ENCODE data around the gene HOXA6. TPM values are rescaled to one million over a fixed set of nuclear protein-coding genes. Genes with fewer than 3 reads are reported as not detected.

Gene HOXA6
- total RNA-seq, 1 donor from 2014 or later: not detected

DNA sequence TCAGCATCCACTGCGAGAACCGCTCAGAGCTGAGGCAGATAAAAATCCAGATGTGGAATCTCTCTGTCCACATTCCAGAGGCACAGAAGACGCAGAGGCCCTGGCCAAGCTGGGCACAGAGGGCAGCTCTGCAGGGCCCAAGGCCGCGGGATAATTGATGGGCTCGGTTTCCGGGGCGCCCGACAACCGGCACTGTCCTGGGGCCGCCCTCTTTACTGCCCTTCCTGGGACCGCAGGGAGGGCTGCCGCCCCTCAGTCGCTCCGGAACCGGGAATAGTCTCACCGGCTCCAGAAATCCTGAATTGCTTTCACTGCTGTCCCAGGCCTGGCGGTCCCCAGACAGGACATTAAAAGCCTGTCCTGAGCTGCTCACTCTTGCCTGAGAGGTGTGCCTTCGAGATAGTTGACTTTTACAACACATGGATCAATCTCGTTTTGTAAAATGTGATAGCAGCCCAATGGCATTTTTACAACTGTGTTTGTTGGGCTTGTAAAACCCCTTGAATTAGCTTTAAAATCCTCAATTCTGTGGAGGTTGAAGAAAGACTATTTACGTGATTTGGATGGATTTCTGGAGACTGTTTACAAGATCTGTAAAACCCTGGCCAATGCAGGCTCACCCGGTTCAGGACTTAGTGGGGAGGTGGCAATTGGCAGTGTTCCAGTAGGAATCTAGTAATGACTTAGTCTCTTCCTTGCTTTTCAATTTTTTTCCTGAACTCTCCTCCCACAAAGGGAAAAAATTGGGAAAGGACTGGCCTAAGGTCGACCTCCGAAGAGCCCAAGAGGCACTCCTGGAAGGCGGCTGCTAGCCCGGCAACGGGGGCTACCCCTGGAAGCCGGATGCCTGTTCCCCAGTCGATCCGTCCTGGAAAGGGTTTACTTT is 1.4 kb upstream of the HOXA6 start:
- no peaks in the 10 kb centered on the region for H3K36me3 Mint-ChIP-seq (ENCODE audit: low read depth)
- DNase-seq (no peak), ATAC-seq (ENCODE audit: low read depth) (no peak)
- no peaks in the 10 kb centered on the region for H3K9me3 Mint-ChIP-seq
- POLR2A ChIA-PET: no interaction called here
- CTCF ChIA-PET: interaction anchor here (1.0 to 4.5 kb wide), 7 partner anchors 10 to 779 kb away, joined by 4 to 32 read pairs (median 6); no protein-coding TSS in a partner anchor
- H3K27me3 Mint-ChIP-seq: peaks cover 65% of the 10 kb centered on the region
- H3K4me3 Mint-ChIP-seq: no peak overlapping the region
- no peak for TF ChIP-seq CTCF (IDR thresholded peaks at IDR 0.05)
- intact Hi-C loops (cut with micrococcal nuclease): no loop called here
- peaks cover 35% of the 10 kb centered on the region for H3K4me1 Mint-ChIP-seq
- no peak overlapping the region for H3K27ac Mint-ChIP-seq

DNA sequence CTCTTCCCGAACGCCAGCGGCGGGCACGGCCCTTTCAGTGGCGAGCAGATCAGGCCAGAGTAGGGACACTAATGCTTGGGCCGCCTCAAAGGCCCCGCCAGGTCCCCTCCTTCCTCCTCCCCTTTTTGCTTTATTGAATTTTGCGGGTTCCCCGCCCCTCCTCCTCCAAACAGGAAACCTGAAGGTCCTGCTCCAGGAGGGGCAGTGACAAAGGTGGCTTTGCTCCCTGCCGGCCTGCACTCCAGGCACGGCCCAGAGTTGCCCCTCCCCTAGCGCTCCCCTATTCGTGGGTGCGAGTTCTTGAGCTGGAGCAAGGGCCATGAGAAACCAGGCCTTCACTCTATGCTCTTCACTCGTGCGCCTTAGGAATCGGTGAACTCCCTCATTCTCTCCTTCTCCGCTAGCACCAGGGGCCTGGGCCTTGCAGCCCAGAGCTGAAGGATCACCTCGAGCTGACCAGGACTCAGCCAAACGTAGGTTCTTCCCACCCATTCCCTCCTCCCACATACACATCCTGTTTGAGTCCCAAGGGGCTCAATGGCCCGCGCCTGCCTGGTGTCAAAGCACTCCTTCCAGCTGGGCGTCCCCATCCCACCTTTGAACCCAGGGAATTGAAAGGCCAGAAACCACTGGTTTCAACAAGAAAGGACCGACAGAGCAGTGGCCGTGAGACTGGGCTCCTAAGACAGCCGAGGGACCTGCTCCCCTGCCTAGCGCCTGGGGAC is 619 bp upstream of the HOXA6 start:
- intact Hi-C loops (cut with micrococcal nuclease): no loop called here
- ChIA-PET CTCF (interaction anchor here (4.5 kb wide), 1 partner anchor 293 kb away, joined by 32 read pairs; no protein-coding TSS in a partner anchor), POLR2A (no interaction called here)
- H3K4me3 Mint-ChIP-seq: peak overlapping the region; percentile 68
- H3K9me3 Mint-ChIP-seq: no peaks in the 10 kb centered on the region
- DNase-seq (no peak), ATAC-seq (ENCODE audit: low read depth) (no peak)
- no peak for TF ChIP-seq CTCF (IDR thresholded peaks at IDR 0.05)
- peaks cover 59% of the 10 kb centered on the region for H3K27me3 Mint-ChIP-seq
- H3K27ac Mint-ChIP-seq: no peak overlapping the region
- no peaks in the 10 kb centered on the region for H3K36me3 Mint-ChIP-seq (ENCODE audit: low read depth)
- H3K4me1 Mint-ChIP-seq: peaks cover 35% of the 10 kb centered on the region

GRCh38 chr7:27146491-27147198 is 929 bp downstream of the HOXA6 start:
- intact Hi-C loops (cut with micrococcal nuclease): no loop called here
- ChIA-PET POLR2A (no interaction called here), CTCF (no interaction called here)
- Mint-ChIP-seq H3K4me3 (peak overlapping the region; percentile 52), H3K27ac (no peak overlapping the region), H3K9me3 (no peaks in the 10 kb centered on the region), H3K36me3 (ENCODE audit: low read depth) (no peaks in the 10 kb centered on the region), H3K27me3 (peaks cover 57% of the 10 kb centered on the region), H3K4me1 (peaks cover 32% of the 10 kb centered on the region)
- no peak for TF ChIP-seq CTCF (IDR thresholded peaks at IDR 0.05)
- DNase-seq (no peak), ATAC-seq (ENCODE audit: low read depth) (no peak)

DNA sequence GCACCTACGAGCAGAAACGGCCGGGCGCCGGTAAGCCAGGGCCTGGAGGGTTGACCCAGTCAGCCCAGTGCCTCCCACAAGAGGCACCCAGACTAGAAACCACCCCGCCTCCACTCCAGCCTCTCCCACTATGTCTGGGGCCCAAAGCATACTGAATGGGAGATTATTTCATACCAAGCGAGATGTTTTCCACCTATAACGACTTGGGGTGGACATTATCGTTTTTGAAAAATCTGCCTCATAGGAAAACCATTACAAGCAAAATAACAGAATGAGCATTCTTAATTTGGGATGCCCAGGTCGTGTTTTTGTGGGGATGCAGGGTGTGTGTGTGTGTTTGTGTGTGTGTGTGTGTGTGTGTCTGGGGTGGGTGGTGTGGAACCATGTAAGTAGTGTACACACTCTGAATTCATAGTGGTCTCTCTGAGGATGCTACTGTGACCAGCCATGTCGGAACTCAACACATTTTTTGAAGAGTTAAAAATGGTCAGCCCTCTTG is 1.6 kb downstream of the HOXA6 start:
- CTCF ChIA-PET: no interaction called here
- Mint-ChIP-seq H3K9me3 (no peaks in the 10 kb centered on the region), H3K27me3 (peaks cover 50% of the 10 kb centered on the region), H3K4me3 (no peak overlapping the region), H3K36me3 (ENCODE audit: low read depth) (no peaks in the 10 kb centered on the region), H3K4me1 (peaks cover 25% of the 10 kb centered on the region), H3K27ac (no peak overlapping the region)
- ATAC-seq (ENCODE audit: low read depth): no peak
- POLR2A ChIA-PET: no interaction called here
- intact Hi-C loops (cut with micrococcal nuclease): no loop called here
- DNase-seq: no peak
- TF ChIP-seq CTCF (IDR thresholded peaks at IDR 0.05): no peak

All from activated B cell treated with CpG ODN at 0.5 μM for 24 hours (primary cell).